ENCODE results near the gene NKG7. TPM values are rescaled to one million over a fixed set of nuclear protein-coding genes. Genes with fewer than 3 reads are reported as not detected.

NKG7 gene
- total and polyA plus RNA-seq, 2 experiments from 2014 or later, result 0.57 TPM; not detected in 1

GRCh38 chr19:51346742-51347141 lies 25.7 kb downstream of the NKG7 start:
- Histone ChIP-seq H3K36me3 (peaks cover 5% of the 10 kb centered on the region), H3K4me1 (ENCODE audit: low read depth) (peaks cover 3% of the 10 kb centered on the region), H3K4me3 (no peak overlapping the region), H3K27me3 (no peaks in the 10 kb centered on the region), H3K27ac (no peak overlapping the region), H3K9me3 (ENCODE audit: low read depth) (no peaks in the 10 kb centered on the region)
- no peak for DNase-seq (ENCODE audit: low read depth in 1 of 2, low spot score in 1 of 2)
- TF ChIP-seq, protein P1, sequence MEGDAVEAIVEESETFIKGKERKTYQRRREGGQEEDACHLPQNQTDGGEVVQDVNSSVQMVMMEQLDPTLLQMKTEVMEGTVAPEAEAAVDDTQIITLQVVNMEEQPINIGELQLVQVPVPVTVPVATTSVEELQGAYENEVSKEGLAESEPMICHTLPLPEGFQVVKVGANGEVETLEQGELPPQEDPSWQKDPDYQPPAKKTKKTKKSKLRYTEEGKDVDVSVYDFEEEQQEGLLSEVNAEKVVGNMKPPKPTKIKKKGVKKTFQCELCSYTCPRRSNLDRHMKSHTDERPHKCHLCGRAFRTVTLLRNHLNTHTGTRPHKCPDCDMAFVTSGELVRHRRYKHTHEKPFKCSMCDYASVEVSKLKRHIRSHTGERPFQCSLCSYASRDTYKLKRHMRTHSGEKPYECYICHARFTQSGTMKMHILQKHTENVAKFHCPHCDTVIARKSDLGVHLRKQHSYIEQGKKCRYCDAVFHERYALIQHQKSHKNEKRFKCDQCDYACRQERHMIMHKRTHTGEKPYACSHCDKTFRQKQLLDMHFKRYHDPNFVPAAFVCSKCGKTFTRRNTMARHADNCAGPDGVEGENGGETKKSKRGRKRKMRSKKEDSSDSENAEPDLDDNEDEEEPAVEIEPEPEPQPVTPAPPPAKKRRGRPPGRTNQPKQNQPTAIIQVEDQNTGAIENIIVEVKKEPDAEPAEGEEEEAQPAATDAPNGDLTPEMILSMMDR (IDR thresholded peaks at IDR 0.05; ENCODE audit: low read depth, low read length), result no peak

DNA sequence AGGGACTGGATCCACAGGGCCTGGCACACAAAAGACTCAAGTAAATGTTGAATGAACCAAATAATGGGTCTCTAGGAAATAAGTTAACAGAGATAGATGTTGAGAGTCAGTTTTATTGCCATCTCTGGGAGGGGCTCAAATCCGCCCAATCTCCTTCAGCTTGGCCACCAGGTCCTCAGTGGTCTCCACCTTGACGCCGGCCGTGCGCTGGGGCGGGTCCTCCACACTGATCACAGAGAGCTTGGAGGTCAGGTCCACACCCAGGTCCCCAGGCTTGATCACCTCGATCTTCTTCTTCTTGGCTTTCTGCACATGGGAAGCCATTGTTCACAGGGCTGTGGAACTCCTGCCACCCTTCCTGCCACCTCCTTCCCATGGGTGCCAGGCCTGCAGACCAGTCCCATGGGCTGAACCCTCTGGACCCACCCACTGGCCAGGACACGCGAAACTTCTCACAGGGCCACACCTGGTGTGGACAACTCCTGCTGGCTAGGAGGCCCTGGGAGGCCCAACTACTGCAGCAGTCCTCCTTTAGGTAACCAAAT lies 27.3 kb downstream of the NKG7 start:
- Histone ChIP-seq H3K4me1 (ENCODE audit: low read depth) (peaks cover 3% of the 10 kb centered on the region), H3K9me3 (ENCODE audit: low read depth) (no peaks in the 10 kb centered on the region), H3K36me3 (peaks cover 4% of the 10 kb centered on the region), H3K27ac (no peak overlapping the region), H3K4me3 (no peak overlapping the region), H3K27me3 (no peaks in the 10 kb centered on the region)
- no peak for DNase-seq (ENCODE audit: low read depth in 1 of 2, low spot score in 1 of 2)
- TF ChIP-seq, protein P1 (IDR thresholded peaks at IDR 0.05; ENCODE audit: low read depth, low read length), result no peak

DNA sequence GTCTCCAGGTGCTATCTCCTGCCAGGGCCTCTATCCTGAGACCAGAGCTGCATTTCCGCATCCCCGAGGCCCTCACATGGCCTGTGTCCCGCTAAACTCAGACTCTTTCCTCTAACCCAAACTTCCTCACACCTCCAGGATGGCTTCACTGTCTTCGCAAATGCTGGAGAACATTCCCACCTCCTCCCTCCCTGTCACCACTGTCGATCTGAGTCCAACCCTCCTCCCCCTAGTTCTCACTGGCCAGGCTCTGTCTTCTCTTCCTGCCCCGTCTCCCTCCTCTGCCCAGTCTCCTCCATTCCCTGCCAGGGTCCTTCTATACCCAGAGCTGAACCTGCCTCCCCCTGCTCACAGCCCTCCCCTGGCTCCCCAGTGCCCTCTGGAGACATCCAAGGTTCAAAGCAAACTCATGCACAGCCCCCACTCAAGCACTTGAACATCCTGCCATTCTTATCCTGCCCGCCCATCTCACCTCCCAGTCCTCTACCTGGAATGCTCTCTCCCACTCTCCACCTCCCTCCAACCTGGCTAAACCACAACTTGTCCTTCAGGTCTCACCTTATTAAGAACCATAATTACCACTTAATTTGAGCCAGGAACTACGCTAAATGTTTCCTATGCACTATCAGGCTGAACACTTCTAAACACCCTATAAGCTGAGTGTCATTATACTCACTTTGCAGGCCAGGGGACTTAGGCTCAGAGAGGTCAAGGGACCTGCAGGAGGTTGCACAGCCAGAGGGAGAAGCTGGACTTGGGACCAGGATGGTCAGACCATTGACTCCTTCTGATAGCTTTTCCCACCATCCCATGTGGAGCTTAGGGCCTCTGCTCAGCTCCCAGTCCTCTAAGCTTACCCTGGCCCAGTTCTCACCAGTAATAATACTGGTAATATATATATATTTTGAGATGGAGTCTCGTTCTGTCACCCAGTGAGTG lies 29.6 kb downstream of the NKG7 start:
- H3K4me3 ChIP-seq, result no peak overlapping the region
- peaks cover 3% of the 10 kb centered on the region for H3K36me3 ChIP-seq
- no peak for DNase-seq (ENCODE audit: low read depth in 1 of 2, low spot score in 1 of 2)
- TF ChIP-seq, protein P1 (IDR thresholded peaks at IDR 0.05; ENCODE audit: low read depth, low read length), result no peak
- peaks cover 3% of the 10 kb centered on the region for H3K4me1 ChIP-seq (ENCODE audit: low read depth)
- H3K27me3 ChIP-seq, result no peaks in the 10 kb centered on the region
- no peaks in the 10 kb centered on the region for H3K9me3 ChIP-seq (ENCODE audit: low read depth)
- no peak overlapping the region for H3K27ac ChIP-seq

DNA sequence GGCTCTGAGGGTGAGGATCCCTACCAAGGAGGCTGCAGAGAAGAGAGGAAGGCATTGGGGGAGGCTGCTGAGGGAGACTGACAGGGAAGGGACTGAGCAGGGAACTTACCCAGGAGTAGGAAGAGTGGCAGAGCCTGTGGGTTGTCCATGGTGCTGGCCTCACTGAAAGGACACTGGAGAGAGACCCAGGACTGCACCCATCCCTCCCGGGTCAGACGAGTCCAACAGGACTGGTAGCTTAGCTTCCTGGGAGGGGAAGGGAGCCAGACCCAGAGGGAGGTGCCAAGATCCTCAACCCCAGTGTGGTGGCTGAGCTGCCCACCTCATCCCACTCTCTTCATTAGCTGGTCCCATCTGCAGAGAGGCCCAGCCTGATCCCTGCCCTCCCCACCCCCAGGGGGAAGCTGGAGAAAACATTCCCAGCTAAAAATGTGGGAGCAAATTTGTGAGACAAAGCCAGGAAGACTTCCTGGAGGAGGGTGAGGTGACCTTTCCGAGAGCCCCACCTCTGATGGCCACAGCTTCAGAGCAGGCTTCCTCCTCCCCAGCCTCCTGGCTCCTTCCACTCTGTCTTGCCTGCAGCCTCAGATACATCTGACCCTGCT lies 30.4 kb downstream of the NKG7 start, which contains the start of gene VSIG10L:
Gene VSIG10L (minus strand): TSS at position 164 of the 605 bp plus-strand sequence. CDS start 15 bp downstream, at position 149.
- no peak for DNase-seq (ENCODE audit: low read depth in 1 of 2, low spot score in 1 of 2)
- Histone ChIP-seq H3K27me3 (no peaks in the 10 kb centered on the region), H3K4me3 (no peak within 1 kb of the TSS), H3K4me1 (ENCODE audit: low read depth) (peaks cover 3% of the 10 kb centered on the region), H3K36me3 (peaks cover 3% of the 10 kb centered on the region), H3K9me3 (ENCODE audit: low read depth) (no peaks in the 10 kb centered on the region), H3K27ac (no peak within 1 kb of the TSS)
- TF ChIP-seq, protein P1 (IDR thresholded peaks at IDR 0.05; ENCODE audit: low read depth, low read length), result no peak

DNA sequence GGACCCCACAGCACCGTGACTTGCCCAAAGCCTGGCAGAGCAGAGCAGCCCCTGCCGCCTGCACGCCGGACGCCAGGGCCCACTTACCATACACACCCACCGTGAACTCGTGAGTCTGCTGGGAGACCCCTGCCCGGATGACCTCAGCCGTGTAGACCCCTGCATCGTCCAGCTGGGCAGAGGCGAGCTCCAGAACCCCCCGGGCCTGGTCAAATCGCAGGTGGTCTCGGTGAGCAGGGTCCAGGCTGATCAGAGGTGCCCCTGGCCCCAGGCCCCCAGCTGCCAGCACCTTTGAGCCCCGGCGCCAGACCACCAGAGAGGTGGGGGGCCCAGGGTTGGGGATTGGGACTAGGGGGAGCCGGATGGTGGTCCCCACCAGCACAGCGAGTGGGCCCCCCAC lies 31.4 kb downstream of the NKG7 start:
- TF ChIP-seq, protein P1 (IDR thresholded peaks at IDR 0.05; ENCODE audit: low read depth, low read length), result no peak
- H3K27me3 ChIP-seq, result no peaks in the 10 kb centered on the region
- DNase-seq (ENCODE audit: low read depth in 1 of 2, low spot score in 1 of 2), result no peak
- no peak overlapping the region for H3K27ac ChIP-seq
- peaks cover 3% of the 10 kb centered on the region for H3K4me1 ChIP-seq (ENCODE audit: low read depth)
- peaks cover 3% of the 10 kb centered on the region for H3K36me3 ChIP-seq
- no peaks in the 10 kb centered on the region for H3K9me3 ChIP-seq (ENCODE audit: low read depth)
- H3K4me3 ChIP-seq, result no peak overlapping the region
